ENCODE measurements around the gene SLC6A18. TPM values are rescaled to one million over a fixed set of nuclear protein-coding genes. Genes with fewer than 3 reads are reported as not detected.
A peak's percentile ranks its signal among the peaks of the same experiment; 100 is the strongest.

Gene SLC6A18
- total RNA-seq: not detected
- long read RNA-seq, donor 1: 0 reads
- long read RNA-seq, donor 2: 0 reads

- intact Hi-C loops (cut with DNase I): no loop called here
- DNase-seq (ENCODE audit: low spot score): no peak
These were observed at the start of gene SLC6A18 for GRCh38 chr5:1225081-1225480. SLC6A18 (plus strand) TSS chr5:1225381; CDS start chr5:1225478, 97 bp downstream.

DNA sequence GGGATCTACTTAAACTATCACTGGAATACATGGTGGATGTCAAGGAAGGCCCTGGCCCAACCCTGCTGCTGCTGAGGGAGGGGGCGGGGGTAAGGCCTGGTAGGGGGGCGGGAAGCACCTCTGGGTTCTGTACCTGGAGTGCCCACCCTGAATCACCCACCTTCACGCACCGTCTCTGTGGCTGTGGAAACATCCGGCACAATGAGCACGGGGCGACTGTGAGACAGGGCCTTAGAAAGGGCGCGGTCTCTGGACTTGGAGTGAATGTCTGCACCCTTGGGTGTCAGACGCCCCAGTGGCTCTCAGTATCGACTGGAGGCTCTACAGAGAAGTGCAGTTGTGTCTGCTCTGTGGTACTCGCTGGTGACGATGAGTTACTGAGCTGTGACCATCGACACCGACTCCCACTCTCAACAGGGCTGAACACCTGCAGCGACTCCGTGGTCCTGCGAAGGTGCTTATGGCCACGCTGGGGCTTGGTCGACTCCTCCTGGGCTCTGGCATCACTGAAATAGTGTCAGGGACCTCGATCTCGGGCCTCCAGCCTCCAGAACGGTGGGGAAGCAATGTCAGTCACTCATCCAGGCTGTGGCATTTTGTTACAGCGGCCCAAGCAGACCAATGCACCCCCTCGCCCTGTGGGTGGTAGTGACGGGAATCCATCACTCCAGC, 49.2 kb upstream of the SLC6A18 start:
- DNase-seq (ENCODE audit: low spot score): no peak
- intact Hi-C loops (cut with DNase I): no loop called here

- intact Hi-C loops (cut with DNase I): no loop called here
- DNase-seq (ENCODE audit: low spot score): no peak
These were observed 48.4 kb upstream of the SLC6A18 start for GRCh38 chr5:1176473-1177391.

GRCh38 chr5:1177826-1178528, 47.2 kb upstream of the SLC6A18 start:
- DNase-seq (ENCODE audit: low spot score): no peak
- intact Hi-C loops (cut with DNase I): no loop called here

DNA sequence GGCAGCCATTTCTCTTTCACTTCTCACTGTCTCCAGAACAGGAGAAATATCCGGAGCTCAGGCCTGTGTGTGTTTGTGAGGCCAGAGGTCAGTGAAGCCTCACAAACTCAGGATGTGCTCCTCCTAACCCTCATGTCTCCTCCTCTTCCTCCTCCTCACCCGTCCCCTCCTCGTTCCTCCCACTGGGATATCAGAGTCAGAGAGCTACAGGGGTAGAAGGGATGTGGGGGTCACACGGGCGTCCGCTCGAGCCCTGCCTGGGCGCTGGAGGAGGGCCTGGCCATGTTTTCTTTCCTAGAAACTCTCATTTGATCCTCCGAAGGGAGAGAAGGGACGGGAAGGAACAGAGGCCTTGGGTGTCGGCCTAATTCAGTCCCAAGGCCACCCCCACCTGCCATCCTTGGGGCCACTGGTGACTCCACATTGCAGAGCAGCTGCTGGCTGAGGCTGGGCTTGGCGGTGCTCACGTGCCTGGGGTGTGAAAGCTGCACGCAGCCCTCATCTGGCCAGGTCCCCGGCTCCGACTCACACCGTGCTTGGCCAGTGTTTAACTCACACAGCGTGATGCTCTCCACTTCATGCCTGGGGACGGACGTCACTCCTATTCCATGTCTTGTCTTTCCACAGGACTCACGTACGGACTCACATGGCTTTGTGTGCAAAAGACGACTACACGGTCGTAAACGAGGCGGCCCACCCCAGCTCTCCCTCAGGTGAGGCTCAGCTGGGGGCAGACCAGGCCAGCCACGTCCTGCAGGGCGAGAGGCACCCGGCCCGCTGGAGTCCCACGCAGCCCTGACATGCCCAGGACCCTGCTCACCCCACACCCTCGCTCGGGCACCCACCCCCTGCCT, 46.4 kb upstream of the SLC6A18 start:
- intact Hi-C loops (cut with DNase I): no loop called here
- no peak for DNase-seq (ENCODE audit: low spot score)

- intact Hi-C loops (cut with DNase I): no loop called here
- no peak for DNase-seq (ENCODE audit: low spot score)
These were observed 45.8 kb upstream of the SLC6A18 start for GRCh38 chr5:1179383-1179715.

GRCh38 chr5:1180096-1180495, 45.1 kb upstream of the SLC6A18 start:
- intact Hi-C loops (cut with DNase I): no loop called here

GRCh38 chr5:1180841-1181271, 44.3 kb upstream of the SLC6A18 start:
- intact Hi-C loops (cut with DNase I): no loop called here
- DNase-seq (ENCODE audit: low spot score): no peak

More at GRCh38 chr5:1180096-1180495, 45.1 kb upstream of the SLC6A18 start:
- DNase-seq (ENCODE audit: low spot score): no peak

DNA sequence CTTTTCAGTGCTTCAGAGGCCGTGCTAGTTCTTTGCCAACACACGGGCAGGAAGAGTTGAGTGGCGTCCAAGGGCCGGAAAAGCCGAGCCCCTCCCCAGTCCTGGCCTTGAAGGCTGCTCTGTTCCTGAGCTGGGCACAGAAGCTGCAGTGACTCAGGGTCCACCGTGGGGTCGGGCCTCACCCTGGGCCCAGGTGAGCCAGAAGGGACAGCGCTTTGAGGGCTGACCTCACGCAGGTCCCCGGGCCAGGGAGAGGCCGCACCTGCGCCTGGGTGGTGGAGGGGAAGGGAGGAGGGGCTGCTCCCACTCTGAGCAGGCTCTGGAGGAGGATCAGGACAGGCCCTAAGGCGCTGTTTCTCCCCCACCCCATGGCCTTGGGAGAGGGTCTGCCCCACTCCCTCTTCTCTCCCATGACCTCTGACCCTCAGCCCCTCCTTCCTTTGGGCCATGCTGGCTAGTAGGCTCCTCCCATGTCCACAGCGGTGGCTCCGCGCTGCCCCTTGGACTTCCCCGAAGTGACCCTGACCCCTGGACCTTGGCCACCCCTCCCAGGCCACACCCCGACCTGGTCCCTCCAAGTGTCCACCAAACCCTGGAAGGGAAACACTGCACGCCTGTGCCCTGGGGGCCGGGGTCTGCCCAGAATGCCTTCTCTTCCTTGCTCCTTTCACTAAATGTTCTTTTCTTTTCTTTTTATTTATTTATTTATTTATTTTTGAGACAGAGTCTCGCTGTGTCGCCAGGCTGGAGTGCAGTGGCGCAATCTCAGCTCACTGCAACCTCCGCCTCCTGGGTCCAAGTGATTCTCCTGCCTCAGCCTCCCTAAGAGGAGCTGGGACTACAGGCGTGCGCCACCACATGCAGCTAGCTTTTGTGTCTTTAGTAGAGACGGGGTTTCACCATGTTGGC, 43.5 kb upstream of the SLC6A18 start:
- no peak for DNase-seq (ENCODE audit: low spot score)
- intact Hi-C loops (cut with DNase I): no loop called here

DNA sequence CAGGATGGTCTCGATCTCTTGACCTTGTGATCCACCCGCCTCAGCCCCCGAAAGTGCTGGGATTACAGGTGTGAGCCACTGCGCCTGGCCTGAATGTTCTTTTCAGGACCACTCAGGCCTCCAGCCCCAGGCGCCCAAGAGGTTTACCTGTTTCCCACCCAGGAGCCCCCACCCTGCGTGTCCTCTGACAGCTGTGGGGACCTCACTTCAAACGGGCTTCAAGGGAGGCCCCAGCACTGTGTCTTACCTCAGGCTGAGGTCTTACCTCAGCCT, 42.9 kb upstream of the SLC6A18 start:
- DNase-seq (ENCODE audit: low spot score): no peak
- intact Hi-C loops (cut with DNase I): no loop called here

DNA sequence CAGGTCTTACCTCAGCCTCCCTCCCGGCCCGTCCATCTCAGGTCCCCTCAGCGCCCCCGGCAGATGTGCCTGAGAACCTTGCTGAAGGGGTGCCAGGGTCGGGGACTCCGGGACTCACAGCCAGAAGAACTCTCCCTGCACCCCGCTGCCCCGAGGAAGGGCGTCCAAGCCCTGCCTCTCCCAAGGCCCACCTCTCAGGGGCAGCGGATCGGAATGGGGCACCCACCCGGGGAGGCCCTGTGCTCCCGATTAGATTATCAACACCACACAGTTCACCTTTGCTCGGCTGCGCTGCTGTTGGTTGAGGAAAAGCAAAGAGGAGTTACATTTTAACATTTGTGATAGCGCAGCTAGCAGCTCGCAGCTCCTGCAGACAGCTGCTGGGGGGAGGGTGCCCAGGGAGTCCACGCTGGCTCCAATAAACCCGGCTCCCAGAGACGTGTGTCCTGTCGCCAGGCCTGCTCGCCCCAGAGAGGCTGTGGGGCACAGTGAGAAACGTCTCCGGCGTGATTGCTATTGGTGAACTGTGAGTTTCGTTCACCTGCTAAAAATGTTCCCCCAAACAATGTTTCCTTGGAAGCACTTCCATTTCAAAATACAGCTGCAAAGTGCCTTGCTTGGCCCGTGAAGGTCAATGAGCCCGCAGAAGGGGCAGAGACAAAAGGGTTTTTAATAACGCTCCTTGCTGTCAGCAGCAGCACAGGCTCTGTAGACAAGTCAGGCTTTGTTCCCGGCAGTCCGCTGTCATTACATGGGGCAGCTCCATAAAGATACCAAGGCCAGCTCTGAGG, 42.4 kb upstream of the SLC6A18 start:
- no peak for DNase-seq (ENCODE audit: low spot score)
- intact Hi-C loops (cut with DNase I): no loop called here

DNA sequence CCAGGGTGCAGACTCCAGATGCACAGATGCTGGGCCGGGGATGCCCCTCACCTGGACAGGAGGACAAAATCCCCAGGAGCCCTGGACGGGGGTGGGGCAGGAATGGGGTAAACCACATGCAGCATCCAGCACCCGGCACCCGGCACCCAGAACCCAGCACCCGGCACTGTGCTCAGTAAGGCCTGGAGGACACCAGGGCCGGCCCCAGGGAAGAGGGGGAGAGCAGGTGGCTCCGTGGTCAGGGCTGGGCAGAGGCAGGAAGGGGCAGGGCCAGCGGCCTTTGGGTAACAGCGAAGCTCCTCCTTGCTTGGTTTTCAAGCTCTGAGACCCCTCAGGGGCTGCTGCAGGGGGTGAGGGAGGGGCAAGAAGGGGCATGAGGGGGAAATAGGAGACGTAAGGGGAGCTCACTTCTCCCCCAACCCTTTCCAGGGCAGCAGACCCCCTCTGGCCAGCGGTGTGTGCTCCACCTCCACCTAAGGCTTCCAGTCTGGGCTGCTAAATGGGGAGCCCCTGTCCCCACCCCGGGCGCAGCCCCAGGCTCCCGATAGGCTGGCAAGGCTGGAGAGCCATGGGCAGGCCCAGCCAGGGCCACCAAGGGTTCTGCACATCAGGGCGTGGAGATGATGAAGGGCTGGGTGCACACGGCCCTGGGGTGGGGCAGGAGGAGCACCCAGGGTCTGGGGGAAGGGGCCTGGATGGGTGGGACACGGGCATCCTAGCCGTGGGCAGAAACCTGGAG, 41.6 kb upstream of the SLC6A18 start:
- intact Hi-C loops (cut with DNase I): no loop called here
- peak; percentile 77 for DNase-seq (ENCODE audit: low spot score)

GRCh38 chr5:1184163-1184470, 41.1 kb upstream of the SLC6A18 start:
- intact Hi-C loops (cut with DNase I): no loop called here
- DNase-seq (ENCODE audit: low spot score): no peak

DNA sequence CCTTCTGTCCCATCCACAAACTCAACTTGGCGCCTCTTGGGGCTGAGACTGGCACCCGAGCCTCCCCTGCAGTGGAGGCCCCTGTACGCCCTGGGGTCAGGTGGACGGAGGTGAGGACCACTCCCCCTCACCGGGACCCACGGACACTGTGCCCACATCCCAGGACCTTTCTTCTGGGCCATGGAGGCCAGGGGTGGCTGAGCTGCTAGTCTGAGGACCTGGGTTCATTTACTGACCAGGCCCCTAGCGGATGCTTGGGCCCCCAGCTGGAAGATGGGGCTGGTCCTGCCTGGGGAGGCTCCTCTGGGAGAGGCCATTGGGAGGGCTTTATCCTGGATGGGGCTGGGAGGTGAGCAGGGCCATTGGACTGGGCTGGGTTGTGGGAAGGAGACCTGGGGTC, 40.7 kb upstream of the SLC6A18 start:
- DNase-seq (ENCODE audit: low spot score): no peak
- intact Hi-C loops (cut with DNase I): no loop called here

- intact Hi-C loops (cut with DNase I): no loop called here
These were observed 40.0 kb upstream of the SLC6A18 start for GRCh38 chr5:1185038-1185627.

DNA sequence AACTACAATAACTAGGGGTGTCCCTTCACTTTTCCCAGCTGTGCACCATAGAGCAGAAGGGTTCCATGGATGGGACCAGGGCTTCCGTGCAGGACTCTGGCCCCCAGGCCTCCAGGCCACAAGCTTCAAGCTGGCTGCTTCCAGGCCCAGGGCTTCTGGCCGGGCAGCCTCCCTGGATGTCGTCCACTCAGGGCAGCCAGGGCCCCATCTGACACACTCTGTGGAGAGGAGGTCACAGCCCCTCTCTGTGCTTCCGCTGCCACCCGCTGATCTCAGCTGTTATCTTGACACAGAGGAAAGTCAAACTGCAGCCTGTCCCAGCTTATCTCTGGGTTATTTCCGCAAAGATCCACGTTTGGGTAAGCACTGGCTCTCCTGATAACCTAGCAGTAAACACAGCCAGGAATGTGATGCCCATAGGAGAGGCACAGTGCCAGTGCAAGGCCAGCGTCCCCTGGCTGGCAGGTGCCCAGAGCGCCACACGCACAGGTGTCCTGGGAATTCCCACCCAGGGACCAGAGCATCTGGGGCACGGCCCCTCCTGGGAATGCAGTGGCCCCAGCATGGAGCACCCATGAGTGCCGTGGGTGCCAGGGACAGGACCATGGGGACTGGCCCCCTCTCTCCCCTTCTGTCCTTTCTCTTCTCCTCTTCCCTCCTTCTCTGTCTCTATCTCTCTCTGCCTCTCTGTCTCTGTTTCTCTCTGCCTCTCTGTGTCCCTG, 39.4 kb upstream of the SLC6A18 start:
- intact Hi-C loops (cut with DNase I): no loop called here
- DNase-seq (ENCODE audit: low spot score): no peak

More at GRCh38 chr5:1185038-1185627, 40.0 kb upstream of the SLC6A18 start:
- DNase-seq (ENCODE audit: low spot score): no peak
